ENCODE results near the gene THSD8. TPM values are rescaled to one million over a fixed set of nuclear protein-coding genes. Genes with fewer than 3 reads are reported as not detected.
A peak's percentile ranks its signal among the peaks of the same experiment; 100 is the strongest.

Gene THSD8
- total RNA-seq, 1 donor from 2014 or later: not detected

- Mint-ChIP-seq H3K27me3 (ENCODE audit: insufficient read depth, low read depth) (peaks cover 16% of the 10 kb centered on the region), H3K4me1 (peaks cover 36% of the 10 kb centered on the region), H3K9me3 (peaks cover 2% of the 10 kb centered on the region), H3K36me3 (no peaks in the 10 kb centered on the region), H3K4me3 (peak overlapping the region; percentile 78), H3K27ac (peak overlapping the region; percentile 87)
- Histone ChIP-seq H3K4me1 (peaks cover 34% of the 10 kb centered on the region), H3K79me2 (ENCODE audit: low read depth) (no peaks in the 10 kb centered on the region), H3K9me3 (ENCODE audit: low read depth) (no peaks in the 10 kb centered on the region), H2AFZ (replicated peaks) (no peak overlapping the region), H3K9ac (no peak overlapping the region), H3K4me3 (no peak overlapping the region), H3K27me3 (no peaks in the 10 kb centered on the region), H4K20me1 (ENCODE audit: low read depth) (no peaks in the 10 kb centered on the region), H3K27ac (no peak overlapping the region), H3K4me2 (peak overlapping the region; percentile 99), H3K36me3 (no peaks in the 10 kb centered on the region), H3F3A (ENCODE audit: low read depth) (peaks cover 66% of the 10 kb centered on the region)
- TF ChIP-seq, protein P1, sequence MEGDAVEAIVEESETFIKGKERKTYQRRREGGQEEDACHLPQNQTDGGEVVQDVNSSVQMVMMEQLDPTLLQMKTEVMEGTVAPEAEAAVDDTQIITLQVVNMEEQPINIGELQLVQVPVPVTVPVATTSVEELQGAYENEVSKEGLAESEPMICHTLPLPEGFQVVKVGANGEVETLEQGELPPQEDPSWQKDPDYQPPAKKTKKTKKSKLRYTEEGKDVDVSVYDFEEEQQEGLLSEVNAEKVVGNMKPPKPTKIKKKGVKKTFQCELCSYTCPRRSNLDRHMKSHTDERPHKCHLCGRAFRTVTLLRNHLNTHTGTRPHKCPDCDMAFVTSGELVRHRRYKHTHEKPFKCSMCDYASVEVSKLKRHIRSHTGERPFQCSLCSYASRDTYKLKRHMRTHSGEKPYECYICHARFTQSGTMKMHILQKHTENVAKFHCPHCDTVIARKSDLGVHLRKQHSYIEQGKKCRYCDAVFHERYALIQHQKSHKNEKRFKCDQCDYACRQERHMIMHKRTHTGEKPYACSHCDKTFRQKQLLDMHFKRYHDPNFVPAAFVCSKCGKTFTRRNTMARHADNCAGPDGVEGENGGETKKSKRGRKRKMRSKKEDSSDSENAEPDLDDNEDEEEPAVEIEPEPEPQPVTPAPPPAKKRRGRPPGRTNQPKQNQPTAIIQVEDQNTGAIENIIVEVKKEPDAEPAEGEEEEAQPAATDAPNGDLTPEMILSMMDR (IDR thresholded peaks at IDR 0.05): no peak
- TF ChIP-seq EZH2 (IDR thresholded peaks at IDR 0.05) (no peak), EZH2phosphoT487 (IDR thresholded peaks at IDR 0.05) (no peak)
- DNase-seq (ENCODE audit: low spot score): no peak
Observed at GRCh38 chr19:12783849-12784393, 17.9 kb upstream of the THSD8 start.

- H3K4me1 ChIP-seq: peaks cover 32% of the 10 kb centered on the region
- no peaks in the 10 kb centered on the region for H3K79me2 ChIP-seq (ENCODE audit: low read depth)
Observed at GRCh38 chr19:12784394-12784870, 17.4 kb upstream of the THSD8 start.

DNA sequence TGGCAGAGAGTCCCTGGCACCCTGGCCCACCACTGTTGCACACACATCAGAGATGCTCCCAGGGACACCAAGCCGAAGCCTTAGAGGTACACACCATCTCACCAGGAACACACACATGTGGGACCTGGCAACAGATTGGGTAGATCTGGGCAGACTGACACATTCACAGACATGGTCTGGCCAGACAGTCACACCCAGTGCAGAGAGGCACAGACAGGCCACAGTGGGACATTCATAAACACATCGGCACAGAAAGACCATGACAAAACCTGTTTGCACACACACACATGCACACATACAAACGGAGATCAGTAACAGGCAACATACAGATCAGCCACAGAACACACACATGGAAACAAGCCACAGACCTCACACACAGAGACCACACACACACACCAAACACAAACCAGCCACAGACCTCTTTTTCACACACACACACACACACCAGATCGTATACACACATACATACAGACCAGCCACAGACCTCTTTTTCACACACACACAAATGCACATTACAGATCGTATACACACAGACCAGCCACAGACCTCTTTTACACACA, 16.9 kb upstream of the THSD8 start:
- Histone ChIP-seq H2AFZ (replicated peaks) (no peak overlapping the region), H3K27me3 (no peaks in the 10 kb centered on the region), H3F3A (ENCODE audit: low read depth) (peaks cover 61% of the 10 kb centered on the region), H3K4me1 (peaks cover 31% of the 10 kb centered on the region), H3K4me3 (no peak overlapping the region), H3K79me2 (ENCODE audit: low read depth) (no peaks in the 10 kb centered on the region), H3K4me2 (no peak overlapping the region), H4K20me1 (ENCODE audit: low read depth) (no peaks in the 10 kb centered on the region), H3K27ac (no peak overlapping the region), H3K9ac (no peak overlapping the region), H3K9me3 (ENCODE audit: low read depth) (no peaks in the 10 kb centered on the region), H3K36me3 (no peaks in the 10 kb centered on the region)
- Mint-ChIP-seq H3K27ac (no peak overlapping the region), H3K36me3 (no peaks in the 10 kb centered on the region), H3K9me3 (peaks cover 2% of the 10 kb centered on the region), H3K4me3 (no peak overlapping the region), H3K27me3 (ENCODE audit: insufficient read depth, low read depth) (peaks cover 10% of the 10 kb centered on the region), H3K4me1 (peaks cover 31% of the 10 kb centered on the region)
- TF ChIP-seq, protein P1 (IDR thresholded peaks at IDR 0.05): no peak
- no peak for TF ChIP-seq EZH2phosphoT487 (IDR thresholded peaks at IDR 0.05)
- TF ChIP-seq EZH2 (IDR thresholded peaks at IDR 0.05): no peak
- no peak for DNase-seq (ENCODE audit: low spot score)

More at GRCh38 chr19:12784394-12784870, 17.4 kb upstream of the THSD8 start:
- H3K4me2 ChIP-seq: no peak overlapping the region
- Mint-ChIP-seq H3K36me3 (no peaks in the 10 kb centered on the region), H3K27me3 (ENCODE audit: insufficient read depth, low read depth) (peaks cover 13% of the 10 kb centered on the region), H3K4me1 (peaks cover 37% of the 10 kb centered on the region), H3K27ac (no peak overlapping the region), H3K4me3 (no peak overlapping the region), H3K9me3 (peaks cover 2% of the 10 kb centered on the region)
- H3K9ac ChIP-seq: no peak overlapping the region
- no peak overlapping the region for H3K4me3 ChIP-seq
- no peaks in the 10 kb centered on the region for H3K27me3 ChIP-seq
- no peaks in the 10 kb centered on the region for H3K36me3 ChIP-seq
- H3F3A ChIP-seq (ENCODE audit: low read depth): peaks cover 66% of the 10 kb centered on the region
- TF ChIP-seq EZH2phosphoT487 (IDR thresholded peaks at IDR 0.05) (no peak), EZH2 (IDR thresholded peaks at IDR 0.05) (no peak)
- TF ChIP-seq, protein P1 (IDR thresholded peaks at IDR 0.05): no peak
- H3K9me3 ChIP-seq (ENCODE audit: low read depth): no peaks in the 10 kb centered on the region
- H2AFZ ChIP-seq (replicated peaks): no peak overlapping the region
- H4K20me1 ChIP-seq (ENCODE audit: low read depth): no peaks in the 10 kb centered on the region
- no peak for DNase-seq (ENCODE audit: low spot score)
- H3K27ac ChIP-seq: no peak overlapping the region
